LNCaP clone FGC (cell line): ENCODE measurements around the gene HS6ST2.
"Not testable (repeated sequence)": the region's sequence is repeated elsewhere in the genome, so short reads cannot be mapped to it uniquely, and the experiment has no call there.

Source experiments
- DNase-seq: peaks from one replicate; pipeline ENCODE4 v3.0.0-alpha.2; 2011; ENCODE audit warnings: low read depth
- H3K4me3 ChIP-seq: 2 replicates; pipeline ENCODE4 v1.5.1; 2011; ENCODE audit warnings: mild to moderate bottlenecking, low read depth, low read length, control low read depth
- TF ChIP-seq, protein P1 (sequence below): IDR thresholded peaks from 2 replicates; pipeline ENCODE4 v1.5.1; 2012; ENCODE audit warnings: mild to moderate bottlenecking; ENCODE audit not compliant: control insufficient read depth, insufficient read depth; ENCODE audit errors: extremely low read depth

Gene HS6ST2

DNA sequence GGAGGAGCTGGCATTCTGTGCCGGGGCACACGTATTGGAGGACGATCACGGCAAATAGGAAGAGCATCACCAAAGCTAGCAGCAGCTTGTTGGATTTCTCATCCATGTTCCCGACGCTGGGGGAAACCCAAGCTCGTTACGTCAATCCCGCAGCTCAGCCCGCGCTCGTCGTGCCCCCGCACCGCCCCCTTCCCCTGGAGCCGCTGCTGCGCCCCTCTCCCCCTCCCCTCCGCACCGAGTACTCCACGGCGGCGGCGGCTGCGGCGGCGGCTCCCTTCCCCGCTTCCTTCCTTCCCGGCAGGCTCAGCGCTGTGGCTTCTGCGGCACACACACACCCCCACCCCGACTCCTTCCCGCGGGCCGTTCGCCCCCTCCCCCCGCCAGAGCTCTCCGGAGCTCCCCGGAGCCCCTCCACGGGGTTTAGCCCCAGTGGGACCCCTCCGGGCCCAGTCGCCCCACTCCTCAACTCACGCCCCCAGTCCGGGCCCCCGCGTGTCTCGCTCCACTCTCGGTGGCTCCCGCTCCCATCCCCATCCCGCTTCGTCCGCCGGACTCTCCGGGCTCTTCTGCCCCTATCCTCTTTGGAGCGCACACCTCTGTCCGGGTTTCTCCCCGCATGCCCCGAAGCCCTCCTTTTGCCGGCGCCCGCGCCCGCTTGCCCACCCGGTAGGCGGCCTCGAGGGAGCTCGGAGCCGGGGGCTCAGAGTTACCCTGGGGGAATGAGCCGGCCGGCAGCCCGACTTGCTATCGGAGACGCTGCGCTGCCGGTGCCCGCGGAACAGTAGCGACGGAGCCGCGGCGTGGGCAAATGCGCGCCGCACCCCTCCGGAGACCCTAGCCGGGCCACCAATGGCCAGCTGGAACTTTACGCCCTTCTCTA, 978 bp downstream of the HS6ST2 start:
- DNase-seq: no peak
- peak overlapping the region; percentile 50 for H3K4me3 ChIP-seq
- TF ChIP-seq, protein P1, sequence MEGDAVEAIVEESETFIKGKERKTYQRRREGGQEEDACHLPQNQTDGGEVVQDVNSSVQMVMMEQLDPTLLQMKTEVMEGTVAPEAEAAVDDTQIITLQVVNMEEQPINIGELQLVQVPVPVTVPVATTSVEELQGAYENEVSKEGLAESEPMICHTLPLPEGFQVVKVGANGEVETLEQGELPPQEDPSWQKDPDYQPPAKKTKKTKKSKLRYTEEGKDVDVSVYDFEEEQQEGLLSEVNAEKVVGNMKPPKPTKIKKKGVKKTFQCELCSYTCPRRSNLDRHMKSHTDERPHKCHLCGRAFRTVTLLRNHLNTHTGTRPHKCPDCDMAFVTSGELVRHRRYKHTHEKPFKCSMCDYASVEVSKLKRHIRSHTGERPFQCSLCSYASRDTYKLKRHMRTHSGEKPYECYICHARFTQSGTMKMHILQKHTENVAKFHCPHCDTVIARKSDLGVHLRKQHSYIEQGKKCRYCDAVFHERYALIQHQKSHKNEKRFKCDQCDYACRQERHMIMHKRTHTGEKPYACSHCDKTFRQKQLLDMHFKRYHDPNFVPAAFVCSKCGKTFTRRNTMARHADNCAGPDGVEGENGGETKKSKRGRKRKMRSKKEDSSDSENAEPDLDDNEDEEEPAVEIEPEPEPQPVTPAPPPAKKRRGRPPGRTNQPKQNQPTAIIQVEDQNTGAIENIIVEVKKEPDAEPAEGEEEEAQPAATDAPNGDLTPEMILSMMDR: no peak

DNA sequence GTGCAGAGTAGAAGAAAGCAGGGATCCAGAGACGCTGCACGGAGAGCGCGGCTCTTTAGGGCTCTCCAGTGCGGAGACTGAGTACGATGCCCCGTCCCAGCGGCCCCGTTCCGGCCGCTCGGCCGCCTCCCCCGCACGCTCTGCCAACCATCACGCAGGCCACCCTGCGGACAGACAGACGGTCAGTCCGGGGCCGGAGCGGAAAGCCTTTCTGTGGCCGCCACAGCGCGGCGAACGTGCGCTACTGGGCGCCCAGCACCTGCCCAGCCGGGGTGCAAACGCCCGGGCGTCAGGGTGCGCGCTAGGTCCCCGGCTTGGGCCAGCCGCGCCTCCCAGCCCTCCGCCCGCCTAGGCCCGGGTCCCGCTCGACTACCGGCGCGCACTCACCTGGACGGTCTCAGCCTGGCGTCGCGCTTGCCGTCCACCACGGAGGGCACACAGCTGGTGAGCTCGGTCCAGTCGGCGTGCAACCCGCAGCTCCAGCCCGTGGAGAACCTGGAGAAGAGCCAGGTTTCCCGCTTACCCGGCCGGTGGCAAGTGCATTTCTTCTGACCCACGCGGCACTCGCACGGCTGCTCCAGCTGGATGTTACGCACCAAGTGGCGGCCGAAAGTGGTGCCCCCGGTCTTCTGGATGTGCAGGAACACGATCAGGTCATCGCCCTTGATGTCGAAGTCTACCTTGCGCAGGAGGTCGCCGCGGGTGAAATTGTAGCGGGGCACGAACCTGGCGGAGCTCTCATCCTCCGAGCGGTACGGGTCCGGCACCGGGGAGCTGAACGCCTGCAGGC, 1.8 kb downstream of the HS6ST2 start:
- TF ChIP-seq, protein P1: no peak
- no peak for DNase-seq
- H3K4me3 ChIP-seq: peak overlapping the region; percentile 50

DNA sequence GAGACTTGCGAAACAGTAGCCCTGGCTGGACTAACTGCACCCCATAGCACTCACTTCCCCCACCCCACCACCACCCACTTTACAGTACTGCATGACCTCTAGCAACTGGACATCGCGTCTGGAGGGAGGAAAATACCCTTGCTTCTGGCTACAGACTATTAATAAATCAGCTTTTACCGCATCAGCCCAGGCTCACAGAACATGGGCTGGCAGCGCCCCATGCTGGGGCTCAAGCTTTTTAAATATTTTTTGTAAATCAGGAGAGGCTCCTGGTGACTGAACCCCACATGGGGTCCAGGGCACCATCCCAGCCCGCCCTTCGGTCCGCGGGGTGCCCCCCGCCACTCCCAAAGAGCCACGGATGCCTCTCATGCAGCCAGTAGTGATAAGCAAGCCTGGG, 2.7 kb downstream of the HS6ST2 start:
- no peak overlapping the region for H3K4me3 ChIP-seq
- TF ChIP-seq, protein P1: no peak
- no peak for DNase-seq

GRCh38 chrX:132954323-132954722, 4.1 kb downstream of the HS6ST2 start:
- H3K4me3 ChIP-seq: no peak overlapping the region
- no peak for DNase-seq
- TF ChIP-seq, protein P1: no peak

DNA sequence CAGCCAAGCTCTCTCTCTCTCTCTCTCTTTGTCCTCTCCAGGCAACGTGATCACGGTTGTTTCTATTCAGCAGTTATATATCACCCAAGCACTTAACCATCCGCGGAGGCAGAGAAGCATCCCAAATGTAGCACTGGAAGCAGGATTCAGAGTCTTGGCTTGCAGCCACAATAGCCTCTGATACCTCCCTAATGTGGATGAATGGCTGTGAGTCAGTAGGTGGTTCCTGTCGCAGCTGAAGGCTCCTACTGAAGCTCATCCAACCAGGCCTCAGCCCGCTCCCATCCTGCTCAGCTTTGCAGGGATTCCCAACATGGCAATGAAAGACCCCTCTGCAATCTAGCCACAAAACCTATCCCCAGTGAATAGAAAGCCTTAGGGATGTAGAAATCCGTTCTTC, 5.1 kb downstream of the HS6ST2 start:
- no peak overlapping the region for H3K4me3 ChIP-seq
- TF ChIP-seq, protein P1: no peak
- no peak for DNase-seq

DNA sequence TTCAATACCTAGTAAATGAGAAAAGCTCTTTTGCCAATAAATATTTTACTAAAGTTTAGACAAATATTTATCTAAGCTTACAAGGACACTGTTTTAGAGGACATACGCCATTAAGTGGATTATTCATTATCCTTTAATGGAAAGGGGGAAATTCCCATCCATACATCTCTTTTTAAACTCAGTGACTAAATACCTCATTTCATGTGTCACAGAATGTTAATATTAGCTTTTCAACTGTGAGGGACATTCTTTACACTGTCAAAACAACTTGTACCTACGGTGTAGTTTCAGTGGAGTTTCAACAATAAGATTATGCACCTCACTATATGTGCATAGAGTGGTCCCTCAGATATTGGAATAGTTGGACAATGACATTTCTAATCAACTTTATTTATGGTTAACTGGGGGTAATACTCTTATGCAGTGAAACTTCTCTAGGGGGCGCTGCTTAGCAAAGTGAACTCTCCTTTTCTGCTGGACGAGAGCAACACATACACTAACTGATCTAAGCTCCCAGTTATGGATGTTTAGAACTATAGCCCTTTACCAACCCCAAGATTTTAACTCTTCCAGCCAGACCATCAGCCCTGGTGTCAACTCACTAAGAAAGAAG, 9.7 kb downstream of the HS6ST2 start:
- no peak overlapping the region for H3K4me3 ChIP-seq
- TF ChIP-seq, protein P1: no peak
- no peak for DNase-seq

GRCh38 chrX:132945055-132945599, 13.3 kb downstream of the HS6ST2 start:
- not testable (repeated sequence) for DNase-seq, H3K4me3 ChIP-seq
